Endodermal cell (in vitro differentiated cells): ENCODE measurements around the gene MFN2. TPM values are rescaled to one million over a fixed set of nuclear protein-coding genes. Genes with fewer than 3 reads are reported as not detected.
A peak's percentile ranks its signal among the peaks of the same experiment; 100 is the strongest.

Source experiments
- DNase-seq: peaks from one replicate; pipeline ENCODE4 v3.0.0-alpha.2; 2017
- H3K27ac ChIP-seq: 2 replicates; pipeline ENCODE4 v1.5.1; 2013; ENCODE audit warnings: mild to moderate bottlenecking, low read depth, low read length, moderate library complexity
- H3K27me3 ChIP-seq: 2 replicates; pipeline ENCODE4 v1.6.1; 2013; ENCODE audit warnings: mild to moderate bottlenecking, low read length, moderate library complexity; ENCODE audit not compliant: insufficient read depth, control insufficient read depth, poor library complexity, severe bottlenecking
- H3K36me3 ChIP-seq: 2 replicates; pipeline ENCODE4 v1.7.0; 2013; ENCODE audit warnings: mild to moderate bottlenecking, low read length, moderate library complexity; ENCODE audit not compliant: control insufficient read depth, insufficient read depth
- H3K4me1 ChIP-seq: one replicate; pipeline ENCODE4 v1.7.0; 2013; ENCODE audit warnings: low read length; ENCODE audit not compliant: control insufficient read depth, insufficient read depth
- H3K4me3 ChIP-seq: 2 replicates; pipeline ENCODE4 v1.5.1; 2013; ENCODE audit warnings: mild to moderate bottlenecking, low read length, moderate library complexity
- H3K9ac ChIP-seq: 2 replicates; pipeline ENCODE4 v1.6.1; 2013; ENCODE audit warnings: mild to moderate bottlenecking, low read length, moderate library complexity; ENCODE audit not compliant: poor library complexity, severe bottlenecking; ENCODE audit errors: extremely low read depth
- H3K9me3 ChIP-seq: 2 replicates; pipeline ENCODE4 v1.6.1; 2013; ENCODE audit warnings: mild to moderate bottlenecking, low read length, moderate library complexity; ENCODE audit not compliant: control insufficient read depth
- H3K27ac Mint-ChIP-seq: 2 replicates; pipeline ENCODE4 v1.8.0; 2020; ENCODE audit warnings: mixed read lengths
- H3K27me3 Mint-ChIP-seq: 2 replicates; pipeline ENCODE4 v1.8.0; 2021; ENCODE audit warnings: mild to moderate bottlenecking, mixed read lengths; ENCODE audit not compliant: insufficient read depth
- H3K36me3 Mint-ChIP-seq: 2 replicates; pipeline ENCODE4 v1.8.0; 2020; ENCODE audit warnings: low read depth, mixed read lengths
- H3K4me1 Mint-ChIP-seq: 2 replicates; pipeline ENCODE4 v1.8.0; 2020; ENCODE audit warnings: mixed read lengths
- H3K4me3 Mint-ChIP-seq: 2 replicates; pipeline ENCODE4 v1.8.0; 2020; ENCODE audit warnings: mild to moderate bottlenecking, moderate library complexity, mixed read lengths
- H3K9me3 Mint-ChIP-seq: 2 replicates; pipeline ENCODE4 v1.8.0; 2020; ENCODE audit warnings: mild to moderate bottlenecking, mixed read lengths
- WGBS, 2 experiments: methylation state at CpG; one replicate each; pipeline versions ENCODE4 v1.1.5 to v1.1.7; 2013; ENCODE audit warnings: missing lambda C conversion rate in 2 of 2, mixed read lengths in 1 of 2; ENCODE audit not compliant: insufficient coverage in 1 of 2, insufficient read length in 1 of 2; 5-methylcytosine and 5-hydroxymethylcytosine counted together
- total RNA-seq, 2 donors: library from RNA; stranded (reverse); fragmentation: NEBNext Ultra II Directional in 1 of 2; extraction: Animal tissue kit (Norgen Biotek cat#: 25700) in 1 of 2; gene quantifications; 2 replicates in 1 of 2; 3 replicates in 1 of 2; pipeline ENCODE4 v1.2.1, GENCODE V29; 2021
- TF ChIP-seq, protein P1 (sequence below): fragments of 200-600 bp; sonication (generic); conservative IDR thresholded peaks from 2 replicates; pipeline ENCODE4 v1.5.0; 2021; ENCODE audit warnings: antibody characterized with exemption, mild to moderate bottlenecking

Gene MFN2
- total RNA-seq, 2 donors from 2014 or later, result 41.7 to 56.3 TPM

DNA sequence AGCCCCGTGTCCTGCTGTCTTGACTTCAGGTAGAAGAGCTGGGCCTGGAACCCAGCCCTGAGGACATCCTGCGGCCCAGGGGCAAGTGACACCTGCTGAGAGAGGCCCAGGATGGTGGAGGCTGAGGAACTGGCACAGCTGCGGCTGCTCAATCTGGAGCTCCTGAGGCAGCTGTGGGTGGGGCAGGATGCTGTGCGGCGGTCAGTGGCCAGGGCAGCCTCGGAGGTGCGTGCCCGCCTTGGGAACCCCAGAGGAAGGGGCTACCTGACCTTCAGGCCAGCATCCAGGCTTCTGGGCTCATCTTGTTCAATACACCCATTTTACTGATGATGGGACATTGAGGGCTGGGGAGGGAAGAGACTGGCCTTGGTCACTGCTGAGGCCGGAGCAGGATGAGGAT lies 41.4 kb downstream of the MFN2 start:
- Mint-ChIP-seq H3K27me3 (no peaks in the 10 kb centered on the region), H3K27ac (no peak overlapping the region), H3K4me1 (no peaks in the 10 kb centered on the region), H3K4me3 (peak overlapping the region; percentile 83), H3K9me3 (no peaks in the 10 kb centered on the region), H3K36me3 (peaks cover 40% of the 10 kb centered on the region)
- Histone ChIP-seq H3K9ac (no peak overlapping the region), H3K4me1 (no peaks in the 10 kb centered on the region), H3K9me3 (no peaks in the 10 kb centered on the region), H3K4me3 (no peak overlapping the region), H3K27ac (no peak overlapping the region), H3K36me3 (peaks cover 45% of the 10 kb centered on the region), H3K27me3 (no peaks in the 10 kb centered on the region)
- WGBS, 2 experiments, result 92 to 97% methylated on average over 6 to 9 of the region's 9 CpGs
- no peak for DNase-seq
- TF ChIP-seq, protein P1, sequence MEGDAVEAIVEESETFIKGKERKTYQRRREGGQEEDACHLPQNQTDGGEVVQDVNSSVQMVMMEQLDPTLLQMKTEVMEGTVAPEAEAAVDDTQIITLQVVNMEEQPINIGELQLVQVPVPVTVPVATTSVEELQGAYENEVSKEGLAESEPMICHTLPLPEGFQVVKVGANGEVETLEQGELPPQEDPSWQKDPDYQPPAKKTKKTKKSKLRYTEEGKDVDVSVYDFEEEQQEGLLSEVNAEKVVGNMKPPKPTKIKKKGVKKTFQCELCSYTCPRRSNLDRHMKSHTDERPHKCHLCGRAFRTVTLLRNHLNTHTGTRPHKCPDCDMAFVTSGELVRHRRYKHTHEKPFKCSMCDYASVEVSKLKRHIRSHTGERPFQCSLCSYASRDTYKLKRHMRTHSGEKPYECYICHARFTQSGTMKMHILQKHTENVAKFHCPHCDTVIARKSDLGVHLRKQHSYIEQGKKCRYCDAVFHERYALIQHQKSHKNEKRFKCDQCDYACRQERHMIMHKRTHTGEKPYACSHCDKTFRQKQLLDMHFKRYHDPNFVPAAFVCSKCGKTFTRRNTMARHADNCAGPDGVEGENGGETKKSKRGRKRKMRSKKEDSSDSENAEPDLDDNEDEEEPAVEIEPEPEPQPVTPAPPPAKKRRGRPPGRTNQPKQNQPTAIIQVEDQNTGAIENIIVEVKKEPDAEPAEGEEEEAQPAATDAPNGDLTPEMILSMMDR, result no peak

DNA sequence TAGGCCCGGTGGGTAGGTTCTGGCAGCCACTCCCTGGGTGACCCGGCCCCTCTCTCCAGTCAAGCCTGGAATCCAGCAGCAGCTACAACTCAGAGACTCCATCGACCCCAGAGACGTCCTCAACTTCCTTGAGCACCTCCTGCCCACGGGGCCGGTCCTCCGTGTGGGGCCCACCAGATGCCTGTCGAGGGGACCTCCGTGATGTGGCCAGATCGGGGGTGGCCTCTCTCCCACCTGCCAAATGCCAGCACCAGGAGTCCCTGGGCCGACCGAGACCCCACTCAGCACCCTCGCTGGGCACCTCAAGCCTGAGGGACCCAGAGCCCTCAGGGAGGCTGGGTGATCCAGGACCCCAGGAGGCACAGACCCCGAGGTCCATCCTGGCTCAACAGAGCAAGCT lies 41.8 kb downstream of the MFN2 start:
- H3K27ac Mint-ChIP-seq, result no peak overlapping the region
- 95 to 99% methylated on average over 11 to 14 of the region's 14 CpGs for WGBS, 2 experiments
- H3K4me3 Mint-ChIP-seq, result no peak overlapping the region
- no peaks in the 10 kb centered on the region for H3K27me3 Mint-ChIP-seq
- peaks cover 44% of the 10 kb centered on the region for H3K36me3 Mint-ChIP-seq
- Histone ChIP-seq H3K36me3 (peaks cover 49% of the 10 kb centered on the region), H3K9me3 (no peaks in the 10 kb centered on the region), H3K27me3 (no peaks in the 10 kb centered on the region), H3K9ac (no peak overlapping the region), H3K4me3 (no peak overlapping the region), H3K4me1 (no peaks in the 10 kb centered on the region), H3K27ac (no peak overlapping the region)
- H3K4me1 Mint-ChIP-seq, result no peaks in the 10 kb centered on the region
- no peaks in the 10 kb centered on the region for H3K9me3 Mint-ChIP-seq
- DNase-seq, result no peak
- TF ChIP-seq, protein P1, result no peak

DNA sequence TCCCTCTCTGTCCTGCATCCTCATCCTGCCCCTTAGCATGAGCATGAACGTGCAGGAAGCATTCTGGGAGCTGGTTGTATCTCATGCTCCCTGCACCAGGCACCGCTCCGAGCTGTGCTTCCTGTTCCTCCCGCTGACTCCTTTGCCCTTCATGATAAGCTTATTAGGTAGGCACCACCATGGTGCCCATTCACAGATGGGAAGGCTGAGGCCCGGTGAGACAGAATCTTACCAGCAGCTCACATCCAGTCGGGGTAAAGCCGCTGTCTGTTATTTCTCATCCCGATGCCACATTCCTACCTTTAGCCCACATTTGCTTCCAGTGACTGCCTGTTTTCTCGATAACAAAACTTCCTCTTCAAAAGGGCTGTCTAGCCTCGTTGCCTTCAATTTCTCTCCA lies 46.3 kb downstream of the MFN2 start:
- H3K27ac ChIP-seq, result no peak overlapping the region
- no peaks in the 10 kb centered on the region for H3K4me1 Mint-ChIP-seq
- H3K9ac ChIP-seq, result no peak overlapping the region
- no peak overlapping the region for H3K4me3 ChIP-seq
- H3K9me3 ChIP-seq, result no peaks in the 10 kb centered on the region
- no peaks in the 10 kb centered on the region for H3K27me3 ChIP-seq
- peaks cover 64% of the 10 kb centered on the region for H3K36me3 Mint-ChIP-seq
- H3K4me1 ChIP-seq, result no peaks in the 10 kb centered on the region
- H3K9me3 Mint-ChIP-seq, result no peaks in the 10 kb centered on the region
- 96 to 97% methylated on average over 8 to 10 of the region's 10 CpGs for WGBS, 2 experiments
- no peaks in the 10 kb centered on the region for H3K27me3 Mint-ChIP-seq
- H3K36me3 ChIP-seq, result peaks cover 74% of the 10 kb centered on the region
- TF ChIP-seq, protein P1, result no peak
- no peak overlapping the region for H3K27ac Mint-ChIP-seq
- DNase-seq, result no peak
- no peak overlapping the region for H3K4me3 Mint-ChIP-seq
